OCI-LY7 (cell line): ENCODE results near the gene PTPRE.

Experiments
- CTCF ChIP-seq: fragments of 200-600 bp; sonication (generic); conservative IDR thresholded peaks from 2 replicates; pipeline ENCODE4 v1.5.1; 2014; ENCODE audit warnings: mild to moderate bottlenecking, antibody characterized with exemption, low read length, moderate library complexity, mixed read lengths
- EZH2phosphoT487 ChIP-seq: fragments of 200-600 bp; sonication (generic); IDR thresholded peaks from 2 replicates; pipeline ENCODE4 v1.6.1; 2018; ENCODE audit warnings: low read depth, borderline replicate concordance, mild to moderate bottlenecking, mixed run types, antibody characterized with exemption, low read length, moderate library complexity, mixed read lengths

GRCh38 chr10:127877116-127877515, 29.8 kb upstream of the PTPRE start:
- TF ChIP-seq CTCF = no peak
- no peak for TF ChIP-seq EZH2phosphoT487
